DOHH2 (cell line): ENCODE measurements around the gene FGA.
A peak's percentile ranks its signal among the peaks of the same experiment; 100 is the strongest.

Experiments
- EZH2phosphoT487 ChIP-seq: fragments of 200-600 bp; sonication (generic); IDR thresholded peaks from 2 replicates; pipeline ENCODE4 v1.6.1; 2017; ENCODE audit warnings: borderline replicate concordance, mild to moderate bottlenecking, antibody characterized with exemption, low read length, moderate library complexity, mixed read lengths
- TF ChIP-seq, protein P1 (sequence below): fragments of 200-600 bp; sonication (generic); IDR thresholded peaks from one replicate; pipeline ENCODE4 v1.5.1; 2014; ENCODE audit warnings: antibody characterized with exemption, mild to moderate bottlenecking, low read depth, low read length; ENCODE audit not compliant: poor library complexity, severe bottlenecking

DNA sequence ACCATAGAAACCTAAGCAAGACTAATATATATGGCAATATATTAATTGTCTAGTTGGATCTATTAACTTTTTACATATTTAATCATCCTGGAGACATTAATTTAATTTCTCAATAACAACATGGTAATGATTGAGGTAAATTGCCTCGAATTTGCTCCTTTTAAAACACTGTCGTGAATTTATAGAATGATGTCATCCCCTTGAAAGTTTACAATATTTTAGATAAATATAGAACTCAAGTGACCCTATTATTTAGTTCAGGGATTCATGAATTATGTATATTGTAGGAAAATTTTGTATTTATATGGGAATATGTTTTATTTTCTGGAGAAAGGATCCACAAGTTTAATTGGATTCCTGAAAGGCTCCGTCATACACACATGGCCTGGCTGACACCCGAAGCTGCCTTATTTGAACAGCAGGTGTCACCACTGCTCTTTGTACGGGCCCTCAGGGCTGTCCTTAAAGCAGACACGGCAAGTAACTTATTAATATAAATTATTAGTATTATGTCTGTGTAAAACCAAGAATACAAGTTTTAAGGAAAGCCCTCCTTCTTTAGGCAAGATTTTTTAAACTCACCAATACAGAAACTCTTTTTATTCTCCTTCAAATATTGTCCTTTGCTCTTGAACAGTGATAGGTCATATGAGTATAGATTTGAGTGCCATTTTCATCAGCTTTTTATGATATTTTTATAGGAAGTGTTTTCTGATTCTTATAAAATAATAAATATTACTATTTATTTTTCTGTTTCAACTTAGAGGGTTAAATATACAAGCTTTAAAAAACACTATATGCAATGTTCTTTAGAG is 38.5 kb downstream of the FGA start:
- TF ChIP-seq, protein P1, sequence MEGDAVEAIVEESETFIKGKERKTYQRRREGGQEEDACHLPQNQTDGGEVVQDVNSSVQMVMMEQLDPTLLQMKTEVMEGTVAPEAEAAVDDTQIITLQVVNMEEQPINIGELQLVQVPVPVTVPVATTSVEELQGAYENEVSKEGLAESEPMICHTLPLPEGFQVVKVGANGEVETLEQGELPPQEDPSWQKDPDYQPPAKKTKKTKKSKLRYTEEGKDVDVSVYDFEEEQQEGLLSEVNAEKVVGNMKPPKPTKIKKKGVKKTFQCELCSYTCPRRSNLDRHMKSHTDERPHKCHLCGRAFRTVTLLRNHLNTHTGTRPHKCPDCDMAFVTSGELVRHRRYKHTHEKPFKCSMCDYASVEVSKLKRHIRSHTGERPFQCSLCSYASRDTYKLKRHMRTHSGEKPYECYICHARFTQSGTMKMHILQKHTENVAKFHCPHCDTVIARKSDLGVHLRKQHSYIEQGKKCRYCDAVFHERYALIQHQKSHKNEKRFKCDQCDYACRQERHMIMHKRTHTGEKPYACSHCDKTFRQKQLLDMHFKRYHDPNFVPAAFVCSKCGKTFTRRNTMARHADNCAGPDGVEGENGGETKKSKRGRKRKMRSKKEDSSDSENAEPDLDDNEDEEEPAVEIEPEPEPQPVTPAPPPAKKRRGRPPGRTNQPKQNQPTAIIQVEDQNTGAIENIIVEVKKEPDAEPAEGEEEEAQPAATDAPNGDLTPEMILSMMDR = peak; percentile 61
- no peak for TF ChIP-seq EZH2phosphoT487
